Measurements from ENCODE around the gene THSD4. TPM values are rescaled to one million over a fixed set of nuclear protein-coding genes. Genes with fewer than 3 reads are reported as not detected.
"Not testable (repeated sequence)": the region's sequence is repeated elsewhere in the genome, so short reads cannot be mapped to it uniquely, and the experiment has no call there.

THSD4 gene
- polyA plus RNA-seq, 1 donor, result 30.2 TPM

- DNase-seq, result peak; percentile 50
Measured at GRCh38 chr15:71386448-71387236, 271.4 kb downstream of the THSD4 start.

- peak; percentile 43 for DNase-seq
Measured at GRCh38 chr15:71387810-71388209, 272.5 kb downstream of the THSD4 start.

- DNase-seq, result no peak
Measured at GRCh38 chr15:71390096-71390495, 274.8 kb downstream of the THSD4 start.

- DNase-seq, result no peak
Measured at GRCh38 chr15:71391421-71392088, 276.3 kb downstream of the THSD4 start.

- DNase-seq, result no peak
Measured at GRCh38 chr15:71392861-71393283, 277.6 kb downstream of the THSD4 start.

GRCh38 chr15:71393383-71393782 lies 278.1 kb downstream of the THSD4 start:
- no peak for DNase-seq

GRCh38 chr15:71396536-71397125 lies 281.4 kb downstream of the THSD4 start:
- DNase-seq, result no peak

GRCh38 chr15:71397377-71397776 lies 282.1 kb downstream of the THSD4 start:
- no peak for DNase-seq

GRCh38 chr15:71400294-71400693 lies 285.0 kb downstream of the THSD4 start:
- no peak for DNase-seq

- not testable (repeated sequence) for DNase-seq
Measured at GRCh38 chr15:71401728-71402127, 286.5 kb downstream of the THSD4 start.

GRCh38 chr15:71409541-71409940 lies 294.3 kb downstream of the THSD4 start:
- no peak for DNase-seq

GRCh38 chr15:71410347-71410746 lies 295.1 kb downstream of the THSD4 start:
- DNase-seq, result no peak

- DNase-seq, result peak; percentile 86
Measured at GRCh38 chr15:71411538-71412482, 296.5 kb downstream of the THSD4 start.

GRCh38 chr15:71413419-71413818 lies 298.1 kb downstream of the THSD4 start:
- no peak for DNase-seq

- no peak for DNase-seq
Measured at GRCh38 chr15:71414853-71415252, 299.6 kb downstream of the THSD4 start.

GRCh38 chr15:71422530-71423259 lies 307.4 kb downstream of the THSD4 start:
- no peak for DNase-seq

- no peak for DNase-seq
Measured at GRCh38 chr15:71424765-71425164, 309.5 kb downstream of the THSD4 start.

- DNase-seq, result no peak
Measured at GRCh38 chr15:71425388-71425787, 310.1 kb downstream of the THSD4 start.

GRCh38 chr15:71426792-71427191 lies 311.5 kb downstream of the THSD4 start:
- no peak for DNase-seq

- DNase-seq, result no peak
Measured at GRCh38 chr15:71430782-71431181, 315.5 kb downstream of the THSD4 start.

Measured in left kidney (tissue), 2 donors.